Activated CD4-positive, alpha-beta T cell treated with anti-CD3 and anti-CD28 coated beads for 36 hours (primary cell): Measurements from ENCODE around the gene OR1L6. TPM values are rescaled to one million over a fixed set of nuclear protein-coding genes. Genes with fewer than 3 reads are reported as not detected.
A peak's percentile ranks its signal among the peaks of the same experiment; 100 is the strongest.

Source experiments
- ATAC-seq: fragments of 200-7000 bp; cut with Tn5 transposase; one replicate; pipeline ENCODE4 v1.10.0; 2021; ENCODE audit warnings: mild to moderate bottlenecking, moderate library complexity
- CTCF ChIA-PET: fragments of 350-600 bp; sonication (Branson Sonifier 250); formaldehyde crosslinking; loops from one replicate; lab custom pipeline; 2021; ENCODE audit warnings: antibody characterized with exemption; lab: Charles Lee
- POLR2A ChIA-PET: fragments of 350-600 bp; sonication (Branson Sonifier 250); formaldehyde crosslinking; loops from one replicate; lab custom pipeline; 2021; ENCODE audit warnings: antibody characterized with exemption, inconsistent platforms; lab: Charles Lee
- DNase-seq: peaks from one replicate; pipeline ENCODE4 v3.0.0-alpha.2; 2020
- H3K27ac Mint-ChIP-seq: one replicate; pipeline ENCODE4 v1.8.0; 2021; ENCODE audit warnings: mixed read lengths
- H3K27me3 Mint-ChIP-seq: one replicate; pipeline ENCODE4 v1.8.0; 2021; ENCODE audit warnings: mixed read lengths
- H3K36me3 Mint-ChIP-seq: one replicate; pipeline ENCODE4 v1.8.0; 2021; ENCODE audit warnings: low read depth, mixed read lengths
- H3K4me1 Mint-ChIP-seq: one replicate; pipeline ENCODE4 v1.8.0; 2021; ENCODE audit warnings: mixed read lengths
- H3K4me3 Mint-ChIP-seq: one replicate; pipeline ENCODE4 v1.8.0; 2021; ENCODE audit warnings: mild to moderate bottlenecking, moderate library complexity, mixed read lengths
- H3K9me3 Mint-ChIP-seq: one replicate; pipeline ENCODE4 v1.8.0; 2021; ENCODE audit warnings: low read depth, mixed read lengths
- intact Hi-C, 2 experiments: fragments of 100-400 bp; cut with DNase I in 1 of 2; cut with micrococcal nuclease in 1 of 2; formaldehyde crosslinking; loops; one replicate each; pipeline versions ENCODE4 v1.14.2 to v1.15.1; 2022 to 2024; cut with DNase I, micrococcal nuclease
- total RNA-seq, 2 experiments: library from RNA; stranded (reverse); gene quantifications; one replicate each; pipeline ENCODE4 v1.2.3, GENCODE V29; 2021

Gene OR1L6
- total RNA-seq, 2 experiments from 2014 or later: not detected

- ChIA-PET POLR2A (no interaction called here), CTCF (interaction anchor here (0.7 kb wide), 1 partner anchor 263 kb away, joined by 3 read pairs; no protein-coding TSS in a partner anchor)
- DNase-seq: no peak
- Mint-ChIP-seq H3K4me3 (no peak overlapping the region), H3K27ac (no peak overlapping the region), H3K27me3 (no peaks in the 10 kb centered on the region), H3K36me3 (no peaks in the 10 kb centered on the region), H3K4me1 (no peaks in the 10 kb centered on the region), H3K9me3 (no peaks in the 10 kb centered on the region)
- intact Hi-C loops: no loop called here
- no peak for ATAC-seq
Observed at GRCh38 chr9:122785269-122785668, 43.2 kb downstream of the OR1L6 start.

- ATAC-seq: no peak
- no peak overlapping the region for H3K4me3 Mint-ChIP-seq
- no peaks in the 10 kb centered on the region for H3K4me1 Mint-ChIP-seq
- POLR2A ChIA-PET: no interaction called here
- DNase-seq: no peak
- no peaks in the 10 kb centered on the region for H3K27me3 Mint-ChIP-seq
- intact Hi-C loops: no loop called here
- no peak overlapping the region for H3K27ac Mint-ChIP-seq
- no peaks in the 10 kb centered on the region for H3K36me3 Mint-ChIP-seq
- CTCF ChIA-PET: no interaction called here
- no peaks in the 10 kb centered on the region for H3K9me3 Mint-ChIP-seq
Observed at GRCh38 chr9:122786338-122786737, 44.2 kb downstream of the OR1L6 start.

- intact Hi-C loops: no loop called here
- no peak for ATAC-seq
- Mint-ChIP-seq H3K36me3 (no peaks in the 10 kb centered on the region), H3K4me3 (no peak within 1 kb of the TSS), H3K27me3 (no peaks in the 10 kb centered on the region), H3K4me1 (no peaks in the 10 kb centered on the region), H3K27ac (no peak within 1 kb of the TSS), H3K9me3 (no peaks in the 10 kb centered on the region)
- no peak for DNase-seq
- ChIA-PET CTCF (no interaction called here), POLR2A (no interaction called here)
Observed at GRCh38 chr9:122788831-122789230, 46.7 kb downstream of the OR1L6 start, which contains the start of gene OR5C1. OR5C1 (plus strand) TSS chr9:122788933; CDS start chr9:122788933, 0 bp downstream.

GRCh38 chr9:122789256-122790046 is 47.3 kb downstream of the OR1L6 start:
- no peaks in the 10 kb centered on the region for H3K4me1 Mint-ChIP-seq
- no peak for ATAC-seq
- intact Hi-C loops: loop anchor here in 1 of 2 experiments (10.0 kb wide), 1 partner anchor 215 kb away; no protein-coding TSS in a partner anchor
- no peak overlapping the region for H3K27ac Mint-ChIP-seq
- DNase-seq: no peak
- POLR2A ChIA-PET: no interaction called here
- CTCF ChIA-PET: no interaction called here
- H3K4me3 Mint-ChIP-seq: no peak overlapping the region
- H3K9me3 Mint-ChIP-seq: no peaks in the 10 kb centered on the region
- H3K36me3 Mint-ChIP-seq: no peaks in the 10 kb centered on the region
- H3K27me3 Mint-ChIP-seq: no peaks in the 10 kb centered on the region

GRCh38 chr9:122791872-122792669 is 50.0 kb downstream of the OR1L6 start:
- ChIA-PET CTCF (no interaction called here), POLR2A (no interaction called here)
- DNase-seq (no peak), ATAC-seq (no peak)
- H3K27ac Mint-ChIP-seq: no peak overlapping the region
- H3K36me3 Mint-ChIP-seq: no peaks in the 10 kb centered on the region
- H3K27me3 Mint-ChIP-seq: no peaks in the 10 kb centered on the region
- no peaks in the 10 kb centered on the region for H3K4me1 Mint-ChIP-seq
- no peaks in the 10 kb centered on the region for H3K9me3 Mint-ChIP-seq
- H3K4me3 Mint-ChIP-seq: no peak overlapping the region
- intact Hi-C loops: loop anchor here in 1 of 2 experiments (10.0 kb wide), 1 partner anchor 217 kb away; no protein-coding TSS in a partner anchor

- Mint-ChIP-seq H3K4me3 (no peak overlapping the region), H3K27me3 (no peaks in the 10 kb centered on the region), H3K27ac (no peak overlapping the region), H3K36me3 (no peaks in the 10 kb centered on the region), H3K4me1 (no peaks in the 10 kb centered on the region), H3K9me3 (no peaks in the 10 kb centered on the region)
- peak; percentile 60 for ATAC-seq
- intact Hi-C loops: loop anchor here in 1 of 2 experiments (10.0 kb wide), 1 partner anchor 223 kb away; no protein-coding TSS in a partner anchor
- POLR2A ChIA-PET: no interaction called here
- CTCF ChIA-PET: no interaction called here
- DNase-seq: no peak
Observed at GRCh38 chr9:122797316-122798063, 55.4 kb downstream of the OR1L6 start.

Other genes starting within 250 kb of the OR1L6 start
- not detected for gene OR1J2, start 231.5 kb upstream of the OR1L6 start, total RNA-seq
- gene OR1J4, start 223.2 kb upstream of the OR1L6 start, total RNA-seq: not detected
- gene OR1N1, start 215.0 kb upstream of the OR1L6 start, total RNA-seq: not detected
- not detected for gene OR1N2, start 189.2 kb upstream of the OR1L6 start, total RNA-seq
- gene OR1L8, start 158.9 kb upstream of the OR1L6 start, total RNA-seq: not detected
- gene OR1Q1, start 127.6 kb upstream of the OR1L6 start, total RNA-seq: not detected
- gene OR1B1, start 84.7 kb upstream of the OR1L6 start, total RNA-seq: not detected
- not detected for gene OR1L1, start 80.6 kb upstream of the OR1L6 start, total RNA-seq
- gene OR1L3, start 67.2 kb upstream of the OR1L6 start, total RNA-seq: not detected
- gene OR1L4, start 18.3 kb upstream of the OR1L6 start, total RNA-seq: not detected
- gene OR5C1, start 46.6 kb downstream of the OR1L6 start, total RNA-seq: not detected
- gene OR1K1, start 57.8 kb downstream of the OR1L6 start, total RNA-seq: not detected
- gene PDCL, start 86.3 kb downstream of the OR1L6 start, total RNA-seq: 10 to 100 TPM; 18.4 to 18.8 TPM
- gene RC3H2, start 163.1 kb downstream of the OR1L6 start, total RNA-seq: 10 to 100 TPM; 21.5 to 24.4 TPM
- gene ZBTB6, start 171.0 kb downstream of the OR1L6 start, total RNA-seq: 1 to 10 TPM; 8.8 to 9.3 TPM
- 1 to 10 TPM; 6.0 TPM for gene ZBTB26, start 189.2 kb downstream of the OR1L6 start, total RNA-seq
- 10 to 100 TPM; 24.3 to 27.2 TPM for gene RABGAP1, start 198.7 kb downstream of the OR1L6 start, total RNA-seq